Activated B cell treated with CpG ODN at 0.5 μM for 24 hours (primary cell): ENCODE measurements around the gene SYNDIG1. TPM values are rescaled to one million over a fixed set of nuclear protein-coding genes. Genes with fewer than 3 reads are reported as not detected.

Source experiments
- ATAC-seq: fragments of 200-7000 bp; cut with Tn5 transposase; one replicate; pipeline ENCODE4 v1.10.0; 2021; ENCODE audit warnings: low read depth, mild to moderate bottlenecking, moderate library complexity
- CTCF ChIA-PET: fragments of 350-600 bp; sonication (Branson Sonifier 250); formaldehyde crosslinking; loops from one replicate; lab custom pipeline; 2021; ENCODE audit warnings: antibody characterized with exemption; lab: Charles Lee
- POLR2A ChIA-PET: fragments of 350-600 bp; sonication (Branson Sonifier 250); formaldehyde crosslinking; loops from one replicate; lab custom pipeline; 2021; ENCODE audit warnings: antibody characterized with exemption; lab: Charles Lee
- DNase-seq: peaks from one replicate; pipeline ENCODE4 v3.0.0; 2022
- H3K27ac Mint-ChIP-seq: one replicate; pipeline ENCODE4 v1.8.0; 2020; ENCODE audit warnings: mixed read lengths
- H3K27me3 Mint-ChIP-seq: one replicate; pipeline ENCODE4 v1.8.0; 2021; ENCODE audit warnings: mixed read lengths
- H3K36me3 Mint-ChIP-seq: one replicate; pipeline ENCODE4 v1.8.0; 2021; ENCODE audit warnings: low read depth, mixed read lengths
- H3K4me1 Mint-ChIP-seq: one replicate; pipeline ENCODE4 v1.8.0; 2021; ENCODE audit warnings: mixed read lengths
- H3K4me3 Mint-ChIP-seq: one replicate; pipeline ENCODE4 v1.8.0; 2020; ENCODE audit warnings: mild to moderate bottlenecking, mixed read lengths
- H3K9me3 Mint-ChIP-seq: one replicate; pipeline ENCODE4 v1.8.0; 2020; ENCODE audit warnings: mixed read lengths
- CTCF ChIP-seq: fragments of 200-600 bp; IDR thresholded peaks from one replicate; pipeline ENCODE4 v1.8.0; 2022; ENCODE audit warnings: antibody characterized with exemption, mild to moderate bottlenecking
- intact Hi-C: fragments of 100-400 bp; cut with micrococcal nuclease; formaldehyde crosslinking; loops from one replicate; pipeline ENCODE4 v1.15.1; 2024
- total RNA-seq: library from RNA; stranded (reverse); gene quantifications from 2 replicates; pipeline ENCODE4 v1.2.3, GENCODE V29; 2022

SYNDIG1 gene
- total RNA-seq, 1 donor from 2014 or later = not detected

GRCh38 chr20:24580006-24580405, 110.6 kb downstream of the SYNDIG1 start:
- Mint-ChIP-seq H3K9me3 (no peaks in the 10 kb centered on the region), H3K4me3 (no peak overlapping the region), H3K4me1 (no peaks in the 10 kb centered on the region), H3K27ac (no peak overlapping the region), H3K27me3 (peaks cover 4% of the 10 kb centered on the region), H3K36me3 (no peaks in the 10 kb centered on the region)
- TF ChIP-seq CTCF = no peak
- DNase-seq = no peak
- no peak for ATAC-seq
- ChIA-PET CTCF (no interaction called here), POLR2A (no interaction called here)
- intact Hi-C loops = no loop called here

GRCh38 chr20:24580855-24581254, 111.4 kb downstream of the SYNDIG1 start:
- ATAC-seq = no peak
- H3K36me3 Mint-ChIP-seq = no peaks in the 10 kb centered on the region

GRCh38 chr20:24581443-24582170, 112.2 kb downstream of the SYNDIG1 start:
- intact Hi-C loops = no loop called here
- H3K9me3 Mint-ChIP-seq = no peaks in the 10 kb centered on the region
- ChIA-PET CTCF (no interaction called here), POLR2A (no interaction called here)
- no peak for ATAC-seq
- no peak overlapping the region for H3K4me3 Mint-ChIP-seq
- H3K36me3 Mint-ChIP-seq = no peaks in the 10 kb centered on the region
- TF ChIP-seq CTCF = no peak
- peaks cover 4% of the 10 kb centered on the region for H3K27me3 Mint-ChIP-seq
- DNase-seq = no peak
- no peak overlapping the region for H3K27ac Mint-ChIP-seq
- no peaks in the 10 kb centered on the region for H3K4me1 Mint-ChIP-seq

More at GRCh38 chr20:24580855-24581254, 111.4 kb downstream of the SYNDIG1 start:
- Mint-ChIP-seq H3K9me3 (no peaks in the 10 kb centered on the region), H3K27ac (no peak overlapping the region), H3K27me3 (peaks cover 4% of the 10 kb centered on the region), H3K4me1 (no peaks in the 10 kb centered on the region), H3K4me3 (no peak overlapping the region)
- CTCF ChIA-PET = no interaction called here
- no peak for DNase-seq
- POLR2A ChIA-PET = no interaction called here
- intact Hi-C loops = no loop called here
- TF ChIP-seq CTCF = no peak

GRCh38 chr20:24582373-24583168, 113.1 kb downstream of the SYNDIG1 start:
- H3K27me3 Mint-ChIP-seq = peaks cover 2% of the 10 kb centered on the region
- intact Hi-C loops = no loop called here
- POLR2A ChIA-PET = no interaction called here
- TF ChIP-seq CTCF = no peak
- no peak overlapping the region for H3K4me3 Mint-ChIP-seq
- H3K27ac Mint-ChIP-seq = no peak overlapping the region
- ATAC-seq (no peak), DNase-seq (no peak)
- no peaks in the 10 kb centered on the region for H3K4me1 Mint-ChIP-seq
- H3K9me3 Mint-ChIP-seq = no peaks in the 10 kb centered on the region
- no peaks in the 10 kb centered on the region for H3K36me3 Mint-ChIP-seq
- CTCF ChIA-PET = no interaction called here

GRCh38 chr20:24583169-24583792, 113.9 kb downstream of the SYNDIG1 start:
- no peaks in the 10 kb centered on the region for H3K36me3 Mint-ChIP-seq
- H3K4me3 Mint-ChIP-seq = no peak overlapping the region
- no peak for TF ChIP-seq CTCF
- no peaks in the 10 kb centered on the region for H3K4me1 Mint-ChIP-seq
- no peak for ATAC-seq
- CTCF ChIA-PET = no interaction called here
- no peaks in the 10 kb centered on the region for H3K9me3 Mint-ChIP-seq
- no peak overlapping the region for H3K27ac Mint-ChIP-seq
- intact Hi-C loops = no loop called here
- DNase-seq = no peak
- H3K27me3 Mint-ChIP-seq = peaks cover 2% of the 10 kb centered on the region
- POLR2A ChIA-PET = no interaction called here
